GM12878 (cell line): Measurements from ENCODE around the gene HAVCR1. TPM values are rescaled to one million over a fixed set of nuclear protein-coding genes. Genes with fewer than 3 reads are reported as not detected.

Source experiments
- ATAC-seq: fragments of 200-7000 bp; cut with Tn5 transposase; 3 replicates; pipeline ENCODE4 v1.9.1; 2020; ENCODE audit warnings: mild to moderate bottlenecking, moderate library complexity
- BruUV-seq: library from RNA; stranded (reverse); fragments of 400-500 nt; replicated peaks from 2 replicates; lab custom pipeline; 2021; lab: Mats Ljungman, UMichigan
- CTCF ChIA-PET: fragments of 300-600 bp; sonication (Branson Sonifier 250); formaldehyde crosslinking; extraction: SDS; loops from one replicate; lab custom pipeline; 2021; ENCODE audit warnings: inconsistent platforms; lab: Yijun Ruan, JAX
- POLR2A ChIA-PET: fragments of 350-600 bp; formaldehyde crosslinking; extraction: SDS; loops from one replicate; lab custom pipeline; 2021; ENCODE audit warnings: inconsistent platforms; lab: Charles Lee
- RAD21 ChIA-PET: fragments of 300-600 bp; sonication (Branson Sonifier 250); formaldehyde crosslinking; loops from one replicate; lab custom pipeline; 2023; ENCODE audit warnings: antibody characterized with exemption; ENCODE audit not compliant: unreplicated experiment; lab: Charles Lee
- SMC1A ChIA-PET: fragments of 300-600 bp; sonication (Branson Sonifier 250); formaldehyde crosslinking; loops from one replicate; lab custom pipeline; 2023; ENCODE audit not compliant: unreplicated experiment, uncharacterized antibody; lab: Charles Lee
- DNase-seq: peaks from one replicate; pipeline ENCODE4 v3.0.0-alpha.2; 2011; ENCODE audit warnings: low read depth, low spot score
- FAIRE-seq: peaks from 3 replicates; lab custom pipeline; 2011; peaks lifted over from hg19 to GRCh38; lab: Jason Lieb, UNC
- H2AFZ ChIP-seq: 2 replicates; pipeline ENCODE4 v1.6.0; 2011; ENCODE audit warnings: low read depth, low read length, control low read depth; ENCODE audit not compliant: control insufficient read depth
- H3K27ac ChIP-seq: 2 replicates; pipeline ENCODE4 v1.5.1; 2011; ENCODE audit warnings: control low read depth; ENCODE audit not compliant: control insufficient read depth, insufficient read depth
- H3K27me3 ChIP-seq, 2 experiments: replicated peaks in 1 of 2; 2 replicates each; pipeline versions ENCODE4 v1.6.0 to v1.6.1; 2011; ENCODE audit warnings: low read length in 1 of 2; ENCODE audit not compliant: control insufficient read depth in 2 of 2, insufficient read depth in 2 of 2
- H3K36me3 ChIP-seq, 2 experiments: 2 replicates each; pipeline ENCODE4 v1.5.1; 2011; ENCODE audit warnings: low read length in 1 of 2; ENCODE audit not compliant: control insufficient read depth in 2 of 2, insufficient read depth in 2 of 2
- H3K4me1 ChIP-seq: 2 replicates; pipeline ENCODE4 v1.6.1; 2011; ENCODE audit warnings: mild to moderate bottlenecking, low read length, moderate library complexity, mixed read lengths; ENCODE audit not compliant: control insufficient read depth, insufficient read depth
- H3K4me2 ChIP-seq: 2 replicates; pipeline ENCODE4 v1.6.0; 2011; ENCODE audit warnings: control low read depth; ENCODE audit not compliant: control insufficient read depth, insufficient read depth
- H3K4me3 ChIP-seq: fragments of 200-600 bp; sonication (generic); 2 replicates; pipeline ENCODE4 v1.5.1; 2016
- H3K79me2 ChIP-seq: 2 replicates; pipeline ENCODE4 v1.6.0; 2011; ENCODE audit warnings: low read length; ENCODE audit not compliant: control insufficient read depth, insufficient read depth
- H3K9ac ChIP-seq: 2 replicates; pipeline ENCODE4 v1.8.0; 2011; ENCODE audit warnings: low read length, control low read depth, mixed read lengths; ENCODE audit not compliant: control insufficient read depth, insufficient read depth
- H3K9me3 ChIP-seq: replicated peaks from 3 replicates; pipeline ENCODE4 v1.5.1; 2011; ENCODE audit warnings: mild to moderate bottlenecking, low read length; ENCODE audit not compliant: control insufficient read depth, insufficient read depth
- H4K20me1 ChIP-seq: 2 replicates; pipeline ENCODE4 v1.6.0; 2011; ENCODE audit not compliant: control insufficient read depth, insufficient read depth
- CTCF ChIP-seq, 3 experiments: IDR thresholded peaks in 2 of 3; conservative IDR thresholded peaks in 1 of 3; 2 replicates each; pipeline ENCODE4 v1.5.1; 2011; ENCODE audit warnings: low read depth in 3 of 3, low read length in 3 of 3, mild to moderate bottlenecking in 3 of 3, control low read depth in 2 of 3, moderate library complexity in 2 of 3, inconsistent platforms in 1 of 3, mixed read lengths in 1 of 3; ENCODE audit not compliant: control insufficient read depth in 2 of 3, insufficient read depth in 1 of 3; ENCODE audit errors: extremely low read depth in 1 of 3
- RAD21 ChIP-seq: IDR thresholded peaks from 2 replicates; pipeline ENCODE4 v1.6.1; 2011; ENCODE audit warnings: mild to moderate bottlenecking, low read depth, low read length, moderate library complexity; ENCODE audit not compliant: insufficient read depth
- RUNX3 ChIP-seq: IDR thresholded peaks from 2 replicates; pipeline ENCODE4 v1.6.1; 2012; ENCODE audit warnings: low read length, inconsistent platforms
- SMC3 ChIP-seq: IDR thresholded peaks from 2 replicates; pipeline ENCODE4 v1.6.1; 2011; ENCODE audit warnings: low read length, improper control_type of control experiment, borderline replicate concordance
- WGBS: methylation state at CpG from one replicate; pipeline ENCODE4 v1.1.6; 2016; ENCODE audit warnings: low lambda C conversion rate; ENCODE audit not compliant: insufficient replicate concordance, insufficient coverage; ENCODE audit errors: missing lambda C conversion rate; 5-methylcytosine and 5-hydroxymethylcytosine counted together
- in situ Hi-C: fragments of 300-500 bp; cut with MboI; formaldehyde crosslinking; loops from 9 replicates; pipeline ENCODE4 v1.14.3; 2018; ENCODE audit warnings: mixed read lengths
- intact Hi-C: fragments of 100-400 bp; cut with micrococcal nuclease; formaldehyde crosslinking; loops from one replicate; pipeline ENCODE4 v1.14.2; 2022; ENCODE audit not compliant: unreplicated experiment
- polyA plus RNA-seq, 11 experiments: library from polyadenylated mRNA; depleted of rRNA in 4 of 11; unstranded in 6 of 11; stranded (reverse) in 5 of 11; fragments of >200 nt; fragmentation: Nextera tagmentation in 4 of 11; fragmentation: Illumina TruSeq in 1 of 11; extraction: Ambion mirVana in 4 of 11; extraction: Trizol in 1 of 11; gene quantifications; 1 replicate in 1 of 11; 2 replicates in 10 of 11; pipeline versions ENCODE4 v1.2.1 to v1.2.3, GENCODE V29; 2011 to 2016; ENCODE audit warnings: inconsistent platforms in 2 of 11, missing spikeins in 2 of 11, low read depth in 1 of 11
- total RNA-seq, 4 experiments: library from RNA; depleted of rRNA in 3 of 4; stranded (reverse); fragments of >200 nt in 3 of 4; fragmentation: Illumina TruSeq in 1 of 4; extraction: Trizol in 1 of 4; gene quantifications; 2 replicates each; pipeline versions ENCODE4 v1.2.1 to v1.2.3, GENCODE V29; 2013 to 2021
- TF ChIP-seq, protein P1 (sequence below): IDR thresholded peaks from 2 replicates; pipeline ENCODE4 v1.6.1; 2012; ENCODE audit warnings: improper control_type of control experiment, low read depth, low read length; ENCODE audit not compliant: insufficient replicate concordance

Gene HAVCR1
- total and polyA plus RNA-seq, 10 of the 15 experiments (the other 5 are each of a cell fraction or from before 2014, with no cell fraction given) = 0.08 to 0.45 TPM; not detected in 8

GRCh38 chr5:157026789-157027424 lies 32.0 kb downstream of the HAVCR1 start:
- BruUV-seq = no TSS peak
- ChIA-PET POLR2A (interaction anchor here (0.9 kb wide), 1 partner anchor 132 kb away, joined by 3 read pairs; no protein-coding TSS in a partner anchor), CTCF (interaction anchor here (0.7 to 4.2 kb wide), 15 partner anchors 19 to 1068 kb away, joined by 3 to 49 read pairs (median 3); no protein-coding TSS in a partner anchor), SMC1A (interaction anchor here (0.9 to 4.0 kb wide), 10 partner anchors 34 to 197 kb away, joined by 3 to 14 read pairs (median 4); no protein-coding TSS in a partner anchor), RAD21 (interaction anchor here (0.8 to 2.0 kb wide), 4 partner anchors 93 to 1083 kb away, joined by 3 to 4 read pairs (median 4); no protein-coding TSS in a partner anchor)
- no peaks in the 10 kb centered on the region for H3K27me3 ChIP-seq
- ATAC-seq = peak; percentile 48
- H3K36me3 ChIP-seq = no peaks in the 10 kb centered on the region
- no peak overlapping the region for H2AFZ ChIP-seq
- DNase-seq = no peak
- peak; percentile 31 for FAIRE-seq
- in situ Hi-C loops (no loop called here), intact Hi-C loops (loop anchor here (1.0 to 5.0 kb wide), 7 partner anchors 48 to 190 kb away; no protein-coding TSS in a partner anchor)
- no peak overlapping the region for H3K27ac ChIP-seq
- WGBS = 59% methylated on average over 3 of the region's 3 CpGs
- H3K79me2 ChIP-seq = no peaks in the 10 kb centered on the region
- H3K4me3 ChIP-seq = no peak overlapping the region
- TF ChIP-seq SMC3 (peak; percentile 68; the same call in 1 of the 2 replicates), CTCF (IDR thresholded peaks at IDR 0.05 in 2 of 3, conservative IDR thresholded peaks at IDR 0.05 in 1 of 3; ENCODE audit: control insufficient read depth in 2 of 3, extremely low read depth in 1 of 3, insufficient read depth in 1 of 3, low read depth in 3 of 3, low read length in 3 of 3) (peak; percentile 67 to 75 (median 69)), RUNX3 (no peak), RAD21 (peak; percentile 70)
- TF ChIP-seq, protein P1, sequence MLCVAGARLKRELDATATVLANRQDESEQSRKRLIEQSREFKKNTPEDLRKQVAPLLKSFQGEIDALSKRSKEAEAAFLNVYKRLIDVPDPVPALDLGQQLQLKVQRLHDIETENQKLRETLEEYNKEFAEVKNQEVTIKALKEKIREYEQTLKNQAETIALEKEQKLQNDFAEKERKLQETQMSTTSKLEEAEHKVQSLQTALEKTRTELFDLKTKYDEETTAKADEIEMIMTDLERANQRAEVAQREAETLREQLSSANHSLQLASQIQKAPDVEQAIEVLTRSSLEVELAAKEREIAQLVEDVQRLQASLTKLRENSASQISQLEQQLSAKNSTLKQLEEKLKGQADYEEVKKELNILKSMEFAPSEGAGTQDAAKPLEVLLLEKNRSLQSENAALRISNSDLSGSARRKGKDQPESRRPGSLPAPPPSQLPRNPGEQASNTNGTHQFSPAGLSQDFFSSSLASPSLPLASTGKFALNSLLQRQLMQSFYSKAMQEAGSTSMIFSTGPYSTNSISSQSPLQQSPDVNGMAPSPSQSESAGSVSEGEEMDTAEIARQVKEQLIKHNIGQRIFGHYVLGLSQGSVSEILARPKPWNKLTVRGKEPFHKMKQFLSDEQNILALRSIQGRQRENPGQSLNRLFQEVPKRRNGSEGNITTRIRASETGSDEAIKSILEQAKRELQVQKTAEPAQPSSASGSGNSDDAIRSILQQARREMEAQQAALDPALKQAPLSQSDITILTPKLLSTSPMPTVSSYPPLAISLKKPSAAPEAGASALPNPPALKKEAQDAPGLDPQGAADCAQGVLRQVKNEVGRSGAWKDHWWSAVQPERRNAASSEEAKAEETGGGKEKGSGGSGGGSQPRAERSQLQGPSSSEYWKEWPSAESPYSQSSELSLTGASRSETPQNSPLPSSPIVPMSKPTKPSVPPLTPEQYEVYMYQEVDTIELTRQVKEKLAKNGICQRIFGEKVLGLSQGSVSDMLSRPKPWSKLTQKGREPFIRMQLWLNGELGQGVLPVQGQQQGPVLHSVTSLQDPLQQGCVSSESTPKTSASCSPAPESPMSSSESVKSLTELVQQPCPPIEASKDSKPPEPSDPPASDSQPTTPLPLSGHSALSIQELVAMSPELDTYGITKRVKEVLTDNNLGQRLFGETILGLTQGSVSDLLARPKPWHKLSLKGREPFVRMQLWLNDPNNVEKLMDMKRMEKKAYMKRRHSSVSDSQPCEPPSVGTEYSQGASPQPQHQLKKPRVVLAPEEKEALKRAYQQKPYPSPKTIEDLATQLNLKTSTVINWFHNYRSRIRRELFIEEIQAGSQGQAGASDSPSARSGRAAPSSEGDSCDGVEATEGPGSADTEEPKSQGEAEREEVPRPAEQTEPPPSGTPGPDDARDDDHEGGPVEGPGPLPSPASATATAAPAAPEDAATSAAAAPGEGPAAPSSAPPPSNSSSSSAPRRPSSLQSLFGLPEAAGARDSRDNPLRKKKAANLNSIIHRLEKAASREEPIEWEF = no peak
- H3K9me3 ChIP-seq = no peaks in the 10 kb centered on the region
- peaks cover 6% of the 10 kb centered on the region for H3K4me1 ChIP-seq
- no peak overlapping the region for H3K9ac ChIP-seq
- no peaks in the 10 kb centered on the region for H4K20me1 ChIP-seq
- H3K4me2 ChIP-seq = no peak overlapping the region
